Measurements from ENCODE around the gene C15orf61. TPM values are rescaled to one million over a fixed set of nuclear protein-coding genes. Genes with fewer than 3 reads are reported as not detected.

The C15orf61 gene
- total RNA-seq: 2.8 TPM

GRCh38 chr15:67521029-67521782 is at the start of gene C15orf61:
Gene C15orf61 (plus strand): TSS chr15:67521131. CDS start chr15:67521249, 118 bp downstream.
- ATAC-seq: peak; percentile 90

DNA sequence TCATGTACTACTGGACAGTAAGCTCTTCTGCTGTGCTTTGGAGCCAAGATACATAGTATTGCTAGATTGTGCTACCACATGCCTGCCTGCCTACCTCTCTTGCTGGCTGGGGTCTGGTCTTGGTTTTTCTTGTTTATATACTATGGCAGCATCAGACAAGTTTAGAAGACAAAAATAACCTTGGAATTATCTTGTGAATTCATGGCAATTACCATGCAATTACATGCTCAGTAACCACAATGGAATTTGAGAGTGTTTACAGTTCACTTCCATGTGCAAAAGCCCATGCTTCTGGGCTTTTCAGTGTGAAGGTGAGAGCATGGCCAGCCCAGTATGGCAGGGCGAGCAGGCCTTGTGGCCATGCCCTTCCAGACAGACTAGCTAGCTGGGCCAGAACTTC is 48.0 kb upstream of the C15orf61 start:
- peak; percentile 31 for ATAC-seq

- ATAC-seq: no peak
Observed at GRCh38 chr15:67474405-67475110, 46.4 kb upstream of the C15orf61 start.

GRCh38 chr15:67479781-67480505 is 41.0 kb upstream of the C15orf61 start:
- no peak for ATAC-seq

- no peak for ATAC-seq
Observed at GRCh38 chr15:67480741-67481140, 40.2 kb upstream of the C15orf61 start.

DNA sequence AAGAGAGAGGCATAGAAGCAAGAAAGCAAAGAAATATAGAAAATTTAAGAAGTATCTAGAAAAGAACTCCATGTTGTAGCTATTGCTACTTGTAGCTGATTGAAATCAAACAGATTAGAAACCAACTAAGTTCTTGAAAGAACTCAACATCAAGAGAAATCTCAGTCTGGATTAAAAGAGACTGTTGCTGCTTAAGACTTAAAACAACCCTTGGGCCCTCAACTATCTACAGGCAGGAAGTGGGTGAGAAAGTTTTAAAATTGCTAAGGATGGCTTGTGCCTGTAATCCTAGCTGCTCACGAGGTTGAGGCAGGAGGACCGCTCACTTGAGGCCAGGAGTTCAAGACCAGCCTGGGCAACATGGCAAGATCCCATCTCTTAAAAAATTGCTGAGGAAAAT is 39.3 kb upstream of the C15orf61 start:
- no peak for ATAC-seq

- ATAC-seq: no peak
Observed at GRCh38 chr15:67495585-67495984, 25.3 kb upstream of the C15orf61 start.

- no peak for ATAC-seq
Observed at GRCh38 chr15:67501177-67501835, 19.6 kb upstream of the C15orf61 start.

DNA sequence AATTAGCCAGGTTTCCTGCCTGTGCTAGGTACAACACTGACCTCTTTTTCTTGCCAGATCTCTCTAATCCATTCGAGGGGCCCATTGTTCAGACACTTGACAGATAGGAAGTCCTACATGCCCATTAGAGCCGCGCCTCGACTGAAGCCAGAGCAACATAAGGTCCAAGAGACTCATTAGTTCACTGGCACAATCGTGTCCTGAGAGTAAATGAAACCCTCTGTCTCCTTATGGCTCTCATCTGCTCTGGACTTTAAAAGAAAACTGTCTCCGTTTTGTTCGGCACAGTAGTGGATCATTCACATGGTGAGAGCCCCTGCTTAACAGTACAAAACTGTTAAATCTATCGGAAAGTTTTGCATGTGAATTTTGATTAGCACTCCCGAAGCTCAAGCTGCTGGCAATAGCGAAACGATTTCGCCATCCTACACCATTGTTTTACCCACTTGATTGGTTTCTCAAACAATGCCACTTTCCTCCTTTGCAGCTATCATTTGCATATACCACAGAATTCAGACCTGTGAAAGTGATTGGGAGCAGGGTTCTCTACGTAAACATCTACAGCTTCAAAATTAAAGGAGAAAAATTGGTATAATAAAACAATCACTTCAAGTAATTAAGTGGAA is 19.0 kb upstream of the C15orf61 start:
- ATAC-seq: no peak

DNA sequence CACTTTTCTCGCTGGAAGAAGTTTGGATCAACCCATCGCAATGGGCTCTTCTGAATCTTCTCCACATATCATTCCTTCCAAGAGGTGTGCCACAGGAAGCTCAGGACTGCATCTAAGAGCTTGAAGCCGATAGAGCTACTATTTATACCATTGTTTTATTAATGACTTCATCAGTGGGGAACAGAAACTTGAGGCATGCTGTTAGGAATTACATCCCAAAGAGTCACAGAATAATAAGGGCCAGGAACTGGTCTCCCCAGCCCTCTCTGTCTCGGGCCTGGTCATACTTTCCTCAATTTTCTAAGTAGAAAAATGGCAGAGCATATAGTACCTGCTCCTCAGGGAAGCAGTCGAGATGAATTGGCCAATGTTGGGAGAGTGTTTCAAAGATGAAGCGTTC is 16.9 kb upstream of the C15orf61 start:
- ATAC-seq: no peak

DNA sequence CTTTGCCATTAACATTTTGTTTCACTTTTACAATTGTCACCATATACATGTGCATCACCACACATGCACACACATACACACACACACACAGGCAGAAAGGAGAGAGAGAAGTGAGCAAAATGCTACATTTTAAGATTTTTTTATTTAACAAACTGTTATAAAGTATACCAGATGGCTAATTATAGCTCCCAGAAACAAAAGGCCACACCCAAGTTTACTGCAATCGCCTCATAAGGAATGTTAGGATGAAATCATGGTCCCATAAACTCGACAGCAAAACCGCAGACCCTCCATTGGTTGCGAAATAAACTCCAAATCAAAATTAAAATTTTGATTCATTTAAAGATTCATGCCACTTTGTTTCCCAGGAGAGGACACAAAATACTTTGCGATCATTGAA is 16.1 kb upstream of the C15orf61 start:
- ATAC-seq: no peak

GRCh38 chr15:67505675-67506572 is 15.0 kb upstream of the C15orf61 start:
- no peak for ATAC-seq

- no peak for ATAC-seq
Observed at GRCh38 chr15:67506775-67507747, 13.9 kb upstream of the C15orf61 start.

- no peak for ATAC-seq
Observed at GRCh38 chr15:67508407-67508806, 12.5 kb upstream of the C15orf61 start.

- no peak for ATAC-seq
Observed at GRCh38 chr15:67509918-67510317, 11.0 kb upstream of the C15orf61 start.

- ATAC-seq: no peak
Observed at GRCh38 chr15:67510597-67511190, 10.2 kb upstream of the C15orf61 start.

GRCh38 chr15:67511606-67512005 is 9.3 kb upstream of the C15orf61 start:
- ATAC-seq: no peak

- no peak for ATAC-seq
Observed at GRCh38 chr15:67512140-67512539, 8.8 kb upstream of the C15orf61 start.

- ATAC-seq: no peak
Observed at GRCh38 chr15:67512933-67513714, 7.8 kb upstream of the C15orf61 start.

All from esophagus mucosa (tissue), 1 donor.